ENCODE measurements around the gene ARHGEF19. TPM values are rescaled to one million over a fixed set of nuclear protein-coding genes. Genes with fewer than 3 reads are reported as not detected.

ARHGEF19 gene
- total RNA-seq, 1 experiment from 2014 or later = 21.1 TPM

DNA sequence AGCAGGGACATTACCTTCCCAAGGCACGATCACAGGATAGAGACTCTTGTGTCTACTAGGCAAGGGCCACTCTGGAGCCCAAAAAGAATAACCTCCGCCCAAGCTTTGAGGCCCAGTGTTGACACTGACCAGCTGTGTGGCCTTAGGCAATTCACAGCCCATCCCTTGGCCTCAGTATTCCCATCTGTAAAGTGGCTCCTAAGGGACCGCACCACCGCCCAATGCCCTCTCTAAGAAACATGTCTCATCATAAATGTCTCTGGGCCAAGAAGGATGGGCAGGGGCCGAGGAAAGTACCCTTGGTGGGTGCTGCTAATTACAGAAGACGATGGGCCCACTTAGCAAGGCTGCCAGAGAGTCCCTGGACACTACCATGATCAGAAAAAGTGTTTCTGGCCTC lies 628 bp downstream of the ARHGEF19 start:
- Histone ChIP-seq H3K23me2 (ENCODE audit: insufficient read length, low read depth, low read length, poor library complexity, severe bottlenecking) (peaks cover 22% of the 10 kb centered on the region), H3K56ac (ENCODE audit: insufficient read length, low read depth, low read length) (no peak overlapping the region), H3K23ac (ENCODE audit: insufficient read length, low read depth, low read length) (no peak overlapping the region), H2BK5ac (ENCODE audit: insufficient read length, low read length) (no peak overlapping the region), H4K5ac (ENCODE audit: insufficient read length, low read depth, low read length) (no peak overlapping the region), H3K27ac (ENCODE audit: insufficient read length, low read depth, low read length) (no peak overlapping the region), H4K91ac (ENCODE audit: insufficient read length, low read depth, low read length) (no peak overlapping the region), H3K27me3 (ENCODE audit: insufficient read depth, low read length) (no peaks in the 10 kb centered on the region; the same call in 1 of the 2 replicates), H3K79me1 (ENCODE audit: insufficient read depth, low read depth, low read length, poor library complexity, severe bottlenecking) (peaks cover 2% of the 10 kb centered on the region), H4K20me1 (ENCODE audit: control insufficient read depth, insufficient read depth, insufficient read length) (no peaks in the 10 kb centered on the region), H2BK15ac (ENCODE audit: low read depth, low read length) (no peak overlapping the region), H2BK20ac (ENCODE audit: low read depth, low read length, poor library complexity, severe bottlenecking) (no peak overlapping the region), H3K9me3 (ENCODE audit: control insufficient read depth, low read depth, low read length) (no peaks in the 10 kb centered on the region), H3K4me2 (ENCODE audit: insufficient read depth, insufficient read length, low read length) (peak overlapping the region; percentile 76), H2AFZ (ENCODE audit: low read length) (no peak overlapping the region), H3K9ac (ENCODE audit: extremely low read depth, insufficient read length, low read length) (peak overlapping the region; percentile 75), H3K4me1 (ENCODE audit: insufficient read depth, low read length) (peaks cover 12% of the 10 kb centered on the region; the same call in 1 of the 2 replicates), H2BK12ac (ENCODE audit: insufficient read length, low read depth, low read length) (no peak overlapping the region), H2AK5ac (ENCODE audit: insufficient read length, low read length) (no peak overlapping the region), H3K79me2 (ENCODE audit: insufficient read depth, low read length) (no peaks in the 10 kb centered on the region; the same call in 1 of the 2 replicates), H3T11ph (ENCODE audit: low read length) (no peak overlapping the region), H2BK120ac (ENCODE audit: low read depth, low read length, poor library complexity, severe bottlenecking) (no peak overlapping the region), H3K4ac (ENCODE audit: low read depth, low read length) (peak overlapping the region; percentile 42; the same call in 1 of the 2 replicates), H3K14ac (ENCODE audit: insufficient read depth, low read length) (peak overlapping the region; percentile 91; the same call in 1 of the 2 replicates), H4K8ac (replicated peaks; ENCODE audit: insufficient read length, low read depth, low read length) (no peak overlapping the region), H3K18ac (ENCODE audit: insufficient read length, low read depth, low read length) (no peak overlapping the region)
- no peaks in the 10 kb centered on the region; a peak in 1 of 7 replicates for H3K36me3 Mint-ChIP-seq (ENCODE audit: insufficient read depth in 1 of 3, low read depth in 3 of 3)
- peak overlapping the region in 1 of 3 experiments; percentile 48; a peak in 1 of 7 replicates for H3K27ac Mint-ChIP-seq
- no CpG with 5 or more reads among the region's 6 CpGs for WGBS (ENCODE audit: extremely low coverage, insufficient read length, low lambda C conversion rate)
- TF ChIP-seq, protein P1, sequence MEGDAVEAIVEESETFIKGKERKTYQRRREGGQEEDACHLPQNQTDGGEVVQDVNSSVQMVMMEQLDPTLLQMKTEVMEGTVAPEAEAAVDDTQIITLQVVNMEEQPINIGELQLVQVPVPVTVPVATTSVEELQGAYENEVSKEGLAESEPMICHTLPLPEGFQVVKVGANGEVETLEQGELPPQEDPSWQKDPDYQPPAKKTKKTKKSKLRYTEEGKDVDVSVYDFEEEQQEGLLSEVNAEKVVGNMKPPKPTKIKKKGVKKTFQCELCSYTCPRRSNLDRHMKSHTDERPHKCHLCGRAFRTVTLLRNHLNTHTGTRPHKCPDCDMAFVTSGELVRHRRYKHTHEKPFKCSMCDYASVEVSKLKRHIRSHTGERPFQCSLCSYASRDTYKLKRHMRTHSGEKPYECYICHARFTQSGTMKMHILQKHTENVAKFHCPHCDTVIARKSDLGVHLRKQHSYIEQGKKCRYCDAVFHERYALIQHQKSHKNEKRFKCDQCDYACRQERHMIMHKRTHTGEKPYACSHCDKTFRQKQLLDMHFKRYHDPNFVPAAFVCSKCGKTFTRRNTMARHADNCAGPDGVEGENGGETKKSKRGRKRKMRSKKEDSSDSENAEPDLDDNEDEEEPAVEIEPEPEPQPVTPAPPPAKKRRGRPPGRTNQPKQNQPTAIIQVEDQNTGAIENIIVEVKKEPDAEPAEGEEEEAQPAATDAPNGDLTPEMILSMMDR (conservative IDR thresholded peaks at IDR 0.05) = no peak
- H3K4me3 Mint-ChIP-seq = peak overlapping the region; percentile 58 to 81
- H3K4me1 Mint-ChIP-seq = peaks cover 46 to 48% of the 10 kb centered on the region in 2 experiments
- no peak for DNase-seq
- peaks cover 6% of the 10 kb centered on the region for H3K27me3 Mint-ChIP-seq (ENCODE audit: low read depth)
- H3K9me3 Mint-ChIP-seq = no peaks in the 10 kb centered on the region
